T-cell (primary cell): ENCODE data around the gene POLDIP2. TPM values are rescaled to one million over a fixed set of nuclear protein-coding genes. Genes with fewer than 3 reads are reported as not detected.

Experiments
- ATAC-seq, 4 experiments: fragments of 200-7000 bp in 3 of 4; fragments of 150-1000 bp in 1 of 4; cut with Tn5 transposase; replicated peaks in 1 of 4; 1 replicate in 3 of 4; 2 replicates in 1 of 4; pipeline ENCODE4 v1.10.0; 2021; ENCODE audit warnings: moderate library complexity in 3 of 4, mild to moderate bottlenecking in 2 of 4, moderate number of reproducible peaks in 1 of 4
- CTCF ChIA-PET, 2 donors: fragments of 300-600 bp; sonication (Branson Sonifier 250); formaldehyde crosslinking; loops; one replicate each; lab custom pipeline; 2022; ENCODE audit warnings: antibody characterized with exemption in 2 of 2; lab: Charles Lee
- POLR2A ChIA-PET, 2 donors: fragments of 300-600 bp; sonication (Branson Sonifier 250); formaldehyde crosslinking; loops; one replicate each; lab custom pipeline; 2022; ENCODE audit warnings: antibody characterized with exemption in 2 of 2; lab: Charles Lee
- DNase-seq, 35 experiments: peaks; one replicate each; pipeline versions ENCODE4 v3.0.0 to v3.0.0-alpha.2; 2013 to 2023
- H3K27ac ChIP-seq: one replicate; pipeline ENCODE4 v1.5.1; 2013; ENCODE audit warnings: low read length
- H3K27me3 ChIP-seq, 2 experiments: replicated peaks in 1 of 2; 1 replicate in 1 of 2; 2 replicates in 1 of 2; pipeline versions ENCODE4 v1.6.1 to v1.7.0; 2013; ENCODE audit warnings: low read length in 1 of 2, mixed read lengths in 1 of 2; ENCODE audit not compliant: control insufficient read depth in 2 of 2, insufficient read depth in 2 of 2; ENCODE audit errors: extremely low read depth in 1 of 2
- H3K36me3 ChIP-seq, 2 donors: 1 replicate in 1 of 2; 2 replicates in 1 of 2; pipeline versions ENCODE4 v1.6.1 to v1.7.0; 2013; ENCODE audit warnings: low read length in 1 of 2; ENCODE audit not compliant: control insufficient read depth in 2 of 2, insufficient read depth in 1 of 2; ENCODE audit errors: extremely low read depth in 1 of 2
- H3K4me1 ChIP-seq, 2 experiments: 1 replicate in 1 of 2; 2 replicates in 1 of 2; pipeline versions ENCODE4 v1.6.1 to v1.7.0; 2013; ENCODE audit warnings: low read length in 2 of 2, mixed read lengths in 1 of 2; ENCODE audit not compliant: insufficient read depth in 2 of 2, control insufficient read depth in 1 of 2; ENCODE audit errors: extremely low read depth in 1 of 2
- H3K4me3 ChIP-seq, 2 donors: 1 replicate in 1 of 2; 2 replicates in 1 of 2; pipeline versions ENCODE4 v1.5.1 to v1.7.0; 2013; ENCODE audit warnings: mild to moderate bottlenecking in 2 of 2, low read length in 1 of 2, moderate library complexity in 1 of 2; ENCODE audit not compliant: control insufficient read depth in 1 of 2; ENCODE audit errors: extremely low read depth in 1 of 2
- H3K9me3 ChIP-seq: 2 replicates; pipeline ENCODE4 v1.7.0; 2013
- H3K27ac Mint-ChIP-seq, 2 donors: one replicate each; pipeline ENCODE4 v1.8.0; 2020 to 2021; ENCODE audit warnings: mild to moderate bottlenecking in 2 of 2, mixed read lengths in 2 of 2
- H3K27me3 Mint-ChIP-seq, 2 donors: one replicate each; pipeline ENCODE4 v1.8.0; 2021 to 2022; ENCODE audit warnings: mixed read lengths in 2 of 2
- H3K36me3 Mint-ChIP-seq: one replicate; pipeline ENCODE4 v1.8.0; 2021; ENCODE audit warnings: mixed read lengths
- H3K4me1 Mint-ChIP-seq, 3 donors: one replicate each; pipeline ENCODE4 v1.8.0; 2020 to 2022; ENCODE audit warnings: mixed read lengths in 3 of 3, mild to moderate bottlenecking in 1 of 3
- H3K4me3 Mint-ChIP-seq, 3 donors: one replicate each; pipeline ENCODE4 v1.8.0; 2020 to 2022; ENCODE audit warnings: mild to moderate bottlenecking in 3 of 3, mixed read lengths in 3 of 3, moderate library complexity in 3 of 3
- H3K9me3 Mint-ChIP-seq, 3 donors: one replicate each; pipeline ENCODE4 v1.8.0; 2020 to 2022; ENCODE audit warnings: mixed read lengths in 3 of 3
- WGBS: methylation state at CpG from one replicate; pipeline ENCODE4 v1.1.5; 2013; ENCODE audit warnings: missing lambda C conversion rate; ENCODE audit not compliant: insufficient coverage; 5-methylcytosine and 5-hydroxymethylcytosine counted together
- total RNA-seq, 35 experiments: library from RNA in 6 of 35; stranded (reverse) in 6 of 35; fragments of 120-200 nt in 1 of 35; gene quantifications; one replicate each; pipeline versions ENCODE4 v1.2.1 to v1.2.4 and lab custom pipeline; 2013 to 2026

Gene POLDIP2
- total RNA-seq, 5 donors from 2014 or later (not counting 1 experiment from before 2014, with no cell fraction given): 29.2 to 38.7 (median 33.2) TPM

DNA sequence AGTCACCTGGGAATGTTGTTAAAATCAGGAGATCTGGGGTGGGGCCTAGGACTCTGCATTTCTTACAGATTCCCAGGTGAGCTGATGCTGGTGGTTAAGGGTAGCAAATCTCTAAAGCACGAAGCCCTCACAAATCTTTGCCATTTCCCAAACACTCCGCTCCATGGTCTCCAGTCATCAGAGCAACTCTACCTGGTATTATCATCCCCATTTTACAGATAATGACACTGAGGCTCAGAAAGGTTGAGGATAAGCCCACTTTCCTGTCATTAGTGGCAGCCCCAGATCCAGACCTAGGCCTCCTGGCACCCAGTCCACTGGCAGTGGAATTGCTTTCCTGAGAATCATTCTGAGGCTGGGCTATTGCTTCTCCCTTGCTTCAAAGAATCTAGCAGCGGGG lies 39.9 kb upstream of the POLDIP2 start:
- no peak overlapping the region for H3K27ac Mint-ChIP-seq
- ATAC-seq (no peak), DNase-seq (no peak)
- no peaks in the 10 kb centered on the region for H3K27me3 ChIP-seq
- WGBS: 100% methylated on average over 1 of the region's 3 CpGs
- H3K36me3 Mint-ChIP-seq: peaks cover 14% of the 10 kb centered on the region
- H3K27me3 Mint-ChIP-seq: no peaks in the 10 kb centered on the region
- H3K4me1 ChIP-seq: no peaks in the 10 kb centered on the region
- no peaks in the 10 kb centered on the region for H3K9me3 Mint-ChIP-seq
- H3K4me3 ChIP-seq: no peak overlapping the region
- H3K36me3 ChIP-seq: peaks cover 0 to 40% of the 10 kb centered on the region in 2 donors
- peaks cover 0 to 4% (median 2%) of the 10 kb centered on the region in 3 donors for H3K4me1 Mint-ChIP-seq
- no peak overlapping the region for H3K4me3 Mint-ChIP-seq
- H3K27ac ChIP-seq: no peak overlapping the region
- POLR2A ChIA-PET: no interaction called here
- no peaks in the 10 kb centered on the region for H3K9me3 ChIP-seq
- CTCF ChIA-PET: interaction anchor here in 1 of 2 donors (1.0 kb wide), 1 partner anchor 13 kb away, joined by 3 read pairs; no protein-coding TSS in a partner anchor

DNA sequence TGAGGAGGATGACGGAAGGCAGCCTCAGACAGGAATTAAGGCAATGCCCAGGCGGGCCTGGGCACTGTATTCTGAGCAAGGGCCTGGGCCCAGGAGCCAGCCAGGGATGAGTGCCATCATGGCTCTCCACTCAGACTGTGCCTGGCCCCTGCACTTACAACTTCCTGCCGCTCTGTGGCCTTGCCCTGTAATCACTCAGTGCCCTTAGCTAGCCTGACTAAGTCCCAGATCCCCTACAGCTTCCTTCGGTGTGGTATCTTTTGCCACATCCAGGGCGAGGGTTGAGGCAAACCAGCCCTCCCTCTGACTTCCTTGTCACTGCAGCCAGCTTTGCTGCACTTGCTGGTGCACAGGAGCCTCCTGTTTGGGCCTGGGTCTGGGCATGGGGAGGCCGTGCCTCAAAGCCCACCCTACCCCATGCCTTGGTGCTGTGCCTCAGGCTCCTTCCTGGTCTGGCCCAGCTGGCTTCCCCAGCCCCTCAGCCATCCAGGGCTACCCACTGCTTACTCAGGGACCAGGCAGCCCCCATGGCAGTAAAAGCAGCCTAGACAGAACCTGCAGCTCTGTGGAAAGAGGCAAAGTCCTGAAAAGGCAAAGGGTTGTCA lies 39.4 kb upstream of the POLDIP2 start:
- Mint-ChIP-seq H3K4me3 (no peak overlapping the region), H3K9me3 (no peaks in the 10 kb centered on the region), H3K36me3 (peaks cover 15% of the 10 kb centered on the region), H3K27ac (no peak overlapping the region), H3K27me3 (no peaks in the 10 kb centered on the region), H3K4me1 (no peaks in the 10 kb centered on the region)
- 86% methylated on average over 5 of the region's 6 CpGs for WGBS
- no peak overlapping the region for H3K27ac ChIP-seq
- DNase-seq (no peak), ATAC-seq (no peak)
- no peaks in the 10 kb centered on the region for H3K9me3 ChIP-seq
- H3K27me3 ChIP-seq: no peaks in the 10 kb centered on the region
- peaks cover 0 to 42% of the 10 kb centered on the region in 2 donors for H3K36me3 ChIP-seq
- no peaks in the 10 kb centered on the region for H3K4me1 ChIP-seq
- no peak overlapping the region for H3K4me3 ChIP-seq
- POLR2A ChIA-PET: no interaction called here
- CTCF ChIA-PET: interaction anchor here in 1 of 2 donors (1.0 kb wide), 1 partner anchor 13 kb away, joined by 3 read pairs; no protein-coding TSS in a partner anchor

DNA sequence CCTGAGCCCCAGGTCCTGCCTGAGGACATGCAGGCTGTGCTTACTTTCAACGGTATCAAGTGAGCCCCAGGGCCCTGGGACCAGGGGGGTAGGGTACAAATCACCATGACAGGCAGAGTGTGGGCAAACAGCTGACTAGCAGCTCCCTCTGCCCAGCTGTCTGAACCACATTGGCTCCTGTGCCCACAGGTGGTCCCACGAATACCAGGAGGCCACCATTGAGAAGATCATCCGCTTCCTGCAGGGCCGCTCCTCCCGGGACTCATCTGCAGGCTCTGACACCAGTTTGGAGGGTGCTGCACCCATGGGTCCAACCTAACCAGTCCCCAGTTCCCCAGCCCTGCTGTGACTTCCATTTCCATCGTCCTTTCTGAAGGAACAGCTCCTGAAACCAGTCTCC lies 38.6 kb upstream of the POLDIP2 start:
- no peak overlapping the region for H3K4me3 ChIP-seq
- no peaks in the 10 kb centered on the region for H3K4me1 ChIP-seq
- ChIA-PET CTCF (no interaction called here), POLR2A (no interaction called here)
- Mint-ChIP-seq H3K36me3 (peaks cover 21% of the 10 kb centered on the region), H3K4me3 (no peak overlapping the region), H3K9me3 (no peaks in the 10 kb centered on the region), H3K4me1 (no peaks in the 10 kb centered on the region), H3K27ac (no peak overlapping the region), H3K27me3 (no peaks in the 10 kb centered on the region)
- ATAC-seq: no peak
- no peak for DNase-seq
- H3K9me3 ChIP-seq: no peaks in the 10 kb centered on the region
- no peak overlapping the region for H3K27ac ChIP-seq
- no peaks in the 10 kb centered on the region for H3K27me3 ChIP-seq
- H3K36me3 ChIP-seq: peaks cover 3 to 49% of the 10 kb centered on the region in 2 donors
- 95% methylated on average over 5 of the region's 6 CpGs for WGBS

DNA sequence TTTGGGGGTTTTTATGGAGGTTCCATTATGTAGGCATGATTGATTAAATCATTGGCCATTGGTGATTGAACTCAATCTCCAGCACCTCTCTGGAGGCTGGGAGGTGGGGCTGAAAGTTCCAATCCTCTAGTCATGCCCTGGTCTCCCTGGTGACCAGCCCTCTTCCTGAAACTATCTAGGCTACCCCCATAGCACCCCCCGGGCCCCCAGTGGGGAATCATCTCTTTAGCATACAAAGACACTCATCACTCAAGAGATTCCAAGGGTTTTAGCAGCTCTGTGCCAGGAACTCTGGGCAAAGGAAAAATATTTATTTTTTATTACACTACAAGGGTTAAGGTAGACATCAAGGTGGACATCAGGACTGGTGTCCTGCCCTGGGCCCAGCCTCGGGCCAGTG lies 38.1 kb upstream of the POLDIP2 start:
- no peaks in the 10 kb centered on the region for H3K4me1 ChIP-seq
- H3K27me3 Mint-ChIP-seq: no peaks in the 10 kb centered on the region
- H3K4me1 Mint-ChIP-seq: no peaks in the 10 kb centered on the region
- H3K4me3 ChIP-seq: no peak overlapping the region
- WGBS: no CpG with 5 or more reads among the region's 2 CpGs
- no peak overlapping the region for H3K27ac Mint-ChIP-seq
- peaks cover 4 to 55% of the 10 kb centered on the region in 2 donors for H3K36me3 ChIP-seq
- no peaks in the 10 kb centered on the region for H3K27me3 ChIP-seq
- ChIA-PET CTCF (interaction anchor here in 1 of 2 donors (0.7 kb wide), 1 partner anchor 745 kb away, joined by 3 read pairs; no protein-coding TSS in a partner anchor), POLR2A (no interaction called here)
- H3K9me3 ChIP-seq: no peaks in the 10 kb centered on the region
- H3K9me3 Mint-ChIP-seq: no peaks in the 10 kb centered on the region
- DNase-seq (no peak), ATAC-seq (no peak)
- H3K36me3 Mint-ChIP-seq: peaks cover 27% of the 10 kb centered on the region
- no peak overlapping the region for H3K27ac ChIP-seq
- H3K4me3 Mint-ChIP-seq: no peak overlapping the region

DNA sequence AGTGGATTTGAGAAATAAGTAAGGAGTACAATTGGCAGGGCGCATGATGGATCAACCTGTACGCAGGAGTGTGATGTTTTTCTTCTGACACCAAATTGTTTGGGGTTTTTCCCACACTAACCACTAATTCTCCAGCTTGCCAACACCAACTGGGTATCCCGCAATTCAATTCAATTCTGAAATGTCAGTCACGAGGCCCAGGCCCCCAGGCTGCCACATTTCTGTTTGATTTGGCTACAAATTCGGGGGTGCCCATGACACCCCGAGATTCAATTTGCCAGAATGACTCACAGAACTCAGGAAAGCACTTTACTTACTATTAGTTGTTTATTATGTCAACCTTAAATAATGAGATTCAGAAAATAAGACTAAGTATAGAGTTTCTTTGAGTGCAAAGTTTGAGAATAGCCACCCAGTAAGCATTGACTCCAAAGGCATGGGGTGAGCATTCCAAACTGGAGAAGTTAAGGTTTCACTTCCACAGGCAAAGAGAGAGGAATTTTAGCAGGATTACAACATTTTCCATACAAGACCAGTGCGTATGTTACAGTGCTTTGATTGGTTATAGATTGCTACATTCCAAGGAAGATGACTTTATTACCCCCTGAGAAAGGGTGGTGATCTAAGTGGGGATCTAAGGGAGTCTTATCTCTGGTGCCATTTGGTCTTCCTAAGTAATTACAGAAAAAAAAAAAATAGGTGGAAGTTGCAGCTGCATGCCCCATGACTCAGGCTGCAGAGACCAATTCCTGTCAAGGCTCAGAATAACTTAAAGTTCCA lies 37.2 kb upstream of the POLDIP2 start:
- Histone ChIP-seq H3K9me3 (no peaks in the 10 kb centered on the region), H3K36me3 (peaks cover 4 to 64% of the 10 kb centered on the region in 2 donors), H3K27me3 (no peaks in the 10 kb centered on the region), H3K4me3 (no peak overlapping the region), H3K27ac (no peak overlapping the region), H3K4me1 (no peaks in the 10 kb centered on the region)
- Mint-ChIP-seq H3K9me3 (no peaks in the 10 kb centered on the region), H3K4me1 (peaks cover 0 to 5% (median 0%) of the 10 kb centered on the region in 3 donors), H3K4me3 (no peak overlapping the region), H3K27me3 (no peaks in the 10 kb centered on the region), H3K27ac (no peak overlapping the region), H3K36me3 (peaks cover 35% of the 10 kb centered on the region)
- POLR2A ChIA-PET: interaction anchor here in 1 of 2 donors (0.6 kb wide), 1 partner anchor 158 kb away, joined by 14 read pairs; no protein-coding TSS in a partner anchor
- CTCF ChIA-PET: interaction anchor here (0.6 to 0.7 kb wide), 2 partner anchors 231 to 744 kb away, joined by 3 read pairs; no protein-coding TSS in a partner anchor
- ATAC-seq (no peak), DNase-seq (no peak)
- no CpG with 5 or more reads among the region's 7 CpGs for WGBS

DNA sequence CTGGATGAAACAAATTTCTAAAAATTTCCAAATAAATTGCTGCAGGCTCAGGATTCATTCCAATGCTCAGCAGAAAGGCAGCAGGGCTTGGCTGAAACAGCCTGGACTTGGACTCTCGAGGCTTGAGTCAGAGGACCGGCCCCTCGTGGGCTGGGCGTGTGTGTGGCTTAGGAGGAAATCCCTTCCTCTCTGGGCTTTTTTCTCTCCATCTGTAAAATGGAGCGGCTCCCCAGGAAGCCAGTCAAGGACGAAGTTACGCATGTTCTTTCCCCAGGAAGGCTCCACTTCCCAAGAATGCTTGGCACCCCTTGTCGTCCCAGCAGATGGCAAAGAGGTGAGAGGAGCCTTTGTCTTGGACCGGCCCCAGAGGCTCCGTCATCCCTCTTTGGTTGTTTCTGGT lies 35.2 kb upstream of the POLDIP2 start:
- Histone ChIP-seq H3K4me1 (no peaks in the 10 kb centered on the region), H3K4me3 (no peak overlapping the region), H3K27me3 (no peaks in the 10 kb centered on the region), H3K27ac (no peak overlapping the region), H3K9me3 (no peaks in the 10 kb centered on the region), H3K36me3 (peaks cover 6 to 71% of the 10 kb centered on the region in 2 donors)
- Mint-ChIP-seq H3K27ac (no peak overlapping the region), H3K36me3 (peaks cover 41% of the 10 kb centered on the region), H3K9me3 (no peaks in the 10 kb centered on the region), H3K4me1 (peaks cover 0 to 10% (median 2%) of the 10 kb centered on the region in 3 donors), H3K4me3 (no peak overlapping the region), H3K27me3 (no peaks in the 10 kb centered on the region)
- DNase-seq (no peak), ATAC-seq (no peak)
- 92% methylated on average over 2 of the region's 10 CpGs for WGBS
- ChIA-PET POLR2A (no interaction called here), CTCF (no interaction called here)
